ENCODE results near the gene TTLL9. TPM values are rescaled to one million over a fixed set of nuclear protein-coding genes. Genes with fewer than 3 reads are reported as not detected.

Gene TTLL9
- total and polyA plus RNA-seq, 2 donors (not counting 1 experiment from before 2014, with no cell fraction given), result 0.74 to 0.76 TPM

DNA sequence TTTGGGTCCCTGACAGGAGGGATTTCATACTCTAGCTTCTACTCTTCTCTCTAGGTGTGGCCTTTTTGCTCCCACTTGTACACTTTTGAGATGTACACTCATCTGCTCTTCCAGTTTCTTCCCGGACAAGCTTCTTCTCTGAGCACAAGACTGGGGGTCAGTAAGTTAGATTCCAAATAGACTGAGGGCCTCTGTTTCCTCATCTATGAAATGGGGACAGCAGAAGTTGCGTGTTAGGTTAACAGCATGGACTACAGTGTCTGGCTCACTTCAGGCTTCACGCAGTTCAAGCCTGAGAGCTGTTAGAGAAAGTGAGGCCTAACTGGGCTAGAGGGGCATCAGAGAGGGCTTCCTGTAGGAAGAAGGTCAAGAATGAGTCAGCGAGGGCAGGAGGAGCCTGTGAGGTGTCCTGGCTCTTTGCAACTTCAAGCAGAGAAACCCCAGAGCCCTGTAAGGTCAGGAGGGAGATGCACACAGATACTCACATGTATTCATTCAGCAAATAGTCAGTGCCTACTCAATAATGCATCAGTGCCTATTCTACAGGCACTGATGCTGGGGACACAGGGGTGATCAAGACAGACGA is 118.1 kb downstream of the TTLL9 start:
- no peaks in the 10 kb centered on the region for H4K20me1 ChIP-seq (ENCODE audit: control insufficient read depth, insufficient read depth, low read length, poor library complexity, severe bottlenecking)
- no peaks in the 10 kb centered on the region for H3K36me3 ChIP-seq (replicated peaks in 1 of 2; ENCODE audit: control extremely low read depth in 1 of 2, control insufficient read depth in 1 of 2, extremely low read depth in 1 of 2, insufficient read depth in 2 of 2, low read length in 1 of 2)
- H3K27me3 ChIP-seq (replicated peaks in 1 of 4; ENCODE audit: control extremely low read depth in 1 of 4, control insufficient read depth in 3 of 4, insufficient read depth in 4 of 4, low read length in 3 of 4), result peaks cover 0 to 6% (median 1%) of the 10 kb centered on the region in 4 experiments
- CTCF ChIA-PET, result no interaction called here
- intact Hi-C loops (cut with micrococcal nuclease), result no loop called here
- no peak overlapping the region for H2AFZ ChIP-seq (ENCODE audit: insufficient read depth, low read depth, low read length, poor library complexity, severe bottlenecking)
- Mint-ChIP-seq H3K4me1 (no peaks in the 10 kb centered on the region), H3K4me3 (no peak overlapping the region), H3K27me3 (peaks cover 11% of the 10 kb centered on the region), H3K27ac (no peak overlapping the region), H3K9me3 (ENCODE audit: insufficient read depth) (no peaks in the 10 kb centered on the region)
- DNase-seq (no peak), ATAC-seq (ENCODE audit: low read depth) (no peak)
- H3K27ac ChIP-seq (ENCODE audit: low read length in 2 of 2), result no peak overlapping the region
- no peaks in the 10 kb centered on the region for H3K79me2 ChIP-seq (ENCODE audit: control insufficient read depth, insufficient read depth, low read length)
- POLR2A ChIA-PET, result no interaction called here
- no peak overlapping the region for H3K9ac ChIP-seq (ENCODE audit: low read length)
- no peak for TF ChIP-seq EZH2 (IDR thresholded peaks at IDR 0.05; ENCODE audit: borderline replicate concordance, insufficient read depth, low read depth, low read length, poor library complexity, severe bottlenecking)
- TF ChIP-seq, protein P1, sequence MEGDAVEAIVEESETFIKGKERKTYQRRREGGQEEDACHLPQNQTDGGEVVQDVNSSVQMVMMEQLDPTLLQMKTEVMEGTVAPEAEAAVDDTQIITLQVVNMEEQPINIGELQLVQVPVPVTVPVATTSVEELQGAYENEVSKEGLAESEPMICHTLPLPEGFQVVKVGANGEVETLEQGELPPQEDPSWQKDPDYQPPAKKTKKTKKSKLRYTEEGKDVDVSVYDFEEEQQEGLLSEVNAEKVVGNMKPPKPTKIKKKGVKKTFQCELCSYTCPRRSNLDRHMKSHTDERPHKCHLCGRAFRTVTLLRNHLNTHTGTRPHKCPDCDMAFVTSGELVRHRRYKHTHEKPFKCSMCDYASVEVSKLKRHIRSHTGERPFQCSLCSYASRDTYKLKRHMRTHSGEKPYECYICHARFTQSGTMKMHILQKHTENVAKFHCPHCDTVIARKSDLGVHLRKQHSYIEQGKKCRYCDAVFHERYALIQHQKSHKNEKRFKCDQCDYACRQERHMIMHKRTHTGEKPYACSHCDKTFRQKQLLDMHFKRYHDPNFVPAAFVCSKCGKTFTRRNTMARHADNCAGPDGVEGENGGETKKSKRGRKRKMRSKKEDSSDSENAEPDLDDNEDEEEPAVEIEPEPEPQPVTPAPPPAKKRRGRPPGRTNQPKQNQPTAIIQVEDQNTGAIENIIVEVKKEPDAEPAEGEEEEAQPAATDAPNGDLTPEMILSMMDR (IDR thresholded peaks at IDR 0.05), result no peak
- no peaks in the 10 kb centered on the region for H3K4me1 ChIP-seq (ENCODE audit: control insufficient read depth in 2 of 2, insufficient read depth in 2 of 2, low read length in 2 of 2)
- H3K4me2 ChIP-seq (replicated peaks; ENCODE audit: low read depth, low read length, poor library complexity, severe bottlenecking), result no peak overlapping the region
- no peak overlapping the region for H3K4me3 ChIP-seq (ENCODE audit: control extremely low read depth in 1 of 5, extremely low read depth in 1 of 5, insufficient read depth in 1 of 5, low read depth in 2 of 5, low read length in 4 of 5)
- 86% methylated on average over 3 of the region's 5 CpGs for WGBS (ENCODE audit: insufficient coverage)
- H3K9me3 ChIP-seq (ENCODE audit: control extremely low read depth in 1 of 3, control insufficient read depth in 2 of 3, insufficient read depth in 1 of 3, low read length in 2 of 3), result no peaks in the 10 kb centered on the region

DNA sequence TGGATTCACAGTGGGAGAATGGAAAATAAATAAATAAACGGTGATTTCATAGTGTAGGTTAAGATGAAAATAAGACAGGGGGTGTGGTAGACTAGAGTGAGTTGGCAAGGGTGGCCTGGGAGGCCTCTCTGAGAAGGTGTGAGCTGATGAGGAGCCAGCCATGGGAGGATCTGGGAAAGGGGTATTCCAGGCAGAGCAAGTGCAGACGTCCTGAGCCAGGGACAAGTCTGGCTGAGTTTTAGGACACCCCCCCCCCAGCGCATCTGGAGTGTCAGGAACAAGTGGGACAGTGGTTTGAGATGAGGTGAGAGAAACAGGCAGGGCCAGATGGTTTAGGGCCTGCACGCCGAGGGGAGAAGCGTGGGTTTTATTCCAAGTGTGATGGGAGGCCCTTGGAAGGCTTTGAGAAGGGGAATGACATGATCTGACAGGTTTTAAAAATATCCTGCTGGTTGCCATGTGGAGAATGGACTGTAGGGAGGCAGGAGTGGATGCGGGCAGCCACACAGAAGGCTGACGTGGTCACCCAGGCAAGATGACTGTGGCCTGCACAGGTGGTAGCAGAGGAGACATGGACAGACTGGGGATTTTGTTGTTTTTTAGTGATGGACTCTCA is 118.7 kb downstream of the TTLL9 start:
- Histone ChIP-seq H3K27ac (ENCODE audit: low read length in 2 of 2) (no peak overlapping the region), H3K4me2 (replicated peaks; ENCODE audit: low read depth, low read length, poor library complexity, severe bottlenecking) (no peak overlapping the region), H3K79me2 (ENCODE audit: control insufficient read depth, insufficient read depth, low read length) (no peaks in the 10 kb centered on the region), H4K20me1 (ENCODE audit: control insufficient read depth, insufficient read depth, low read length, poor library complexity, severe bottlenecking) (no peaks in the 10 kb centered on the region), H3K9ac (ENCODE audit: low read length) (no peak overlapping the region), H3K27me3 (replicated peaks in 1 of 4; ENCODE audit: control extremely low read depth in 1 of 4, control insufficient read depth in 3 of 4, insufficient read depth in 4 of 4, low read length in 3 of 4) (peaks cover 0 to 10% (median 2%) of the 10 kb centered on the region in 4 experiments), H3K4me1 (ENCODE audit: control insufficient read depth in 2 of 2, insufficient read depth in 2 of 2, low read length in 2 of 2) (no peaks in the 10 kb centered on the region), H3K4me3 (ENCODE audit: control extremely low read depth in 1 of 5, extremely low read depth in 1 of 5, insufficient read depth in 1 of 5, low read depth in 2 of 5, low read length in 4 of 5) (no peak overlapping the region), H3K36me3 (replicated peaks in 1 of 2; ENCODE audit: control extremely low read depth in 1 of 2, control insufficient read depth in 1 of 2, extremely low read depth in 1 of 2, insufficient read depth in 2 of 2, low read length in 1 of 2) (no peaks in the 10 kb centered on the region), H2AFZ (ENCODE audit: insufficient read depth, low read depth, low read length, poor library complexity, severe bottlenecking) (no peak overlapping the region), H3K9me3 (ENCODE audit: control extremely low read depth in 1 of 3, control insufficient read depth in 2 of 3, insufficient read depth in 1 of 3, low read length in 2 of 3) (no peaks in the 10 kb centered on the region)
- no peak overlapping the region for H3K4me3 Mint-ChIP-seq
- peaks cover 18% of the 10 kb centered on the region for H3K27me3 Mint-ChIP-seq
- ChIA-PET POLR2A (no interaction called here), CTCF (no interaction called here)
- H3K9me3 Mint-ChIP-seq (ENCODE audit: insufficient read depth), result no peaks in the 10 kb centered on the region
- DNase-seq (no peak), ATAC-seq (ENCODE audit: low read depth) (no peak)
- no peaks in the 10 kb centered on the region for H3K4me1 Mint-ChIP-seq
- TF ChIP-seq, protein P1 (IDR thresholded peaks at IDR 0.05), result no peak
- TF ChIP-seq EZH2 (IDR thresholded peaks at IDR 0.05; ENCODE audit: borderline replicate concordance, insufficient read depth, low read depth, low read length, poor library complexity, severe bottlenecking), result no peak
- intact Hi-C loops (cut with micrococcal nuclease), result no loop called here
- 87% methylated on average over 8 of the region's 8 CpGs for WGBS (ENCODE audit: insufficient coverage)
- H3K27ac Mint-ChIP-seq, result no peak overlapping the region

Measured in B cell (primary cell).